Measurements from ENCODE around the gene SIGLEC1.

SIGLEC1 gene

DNA sequence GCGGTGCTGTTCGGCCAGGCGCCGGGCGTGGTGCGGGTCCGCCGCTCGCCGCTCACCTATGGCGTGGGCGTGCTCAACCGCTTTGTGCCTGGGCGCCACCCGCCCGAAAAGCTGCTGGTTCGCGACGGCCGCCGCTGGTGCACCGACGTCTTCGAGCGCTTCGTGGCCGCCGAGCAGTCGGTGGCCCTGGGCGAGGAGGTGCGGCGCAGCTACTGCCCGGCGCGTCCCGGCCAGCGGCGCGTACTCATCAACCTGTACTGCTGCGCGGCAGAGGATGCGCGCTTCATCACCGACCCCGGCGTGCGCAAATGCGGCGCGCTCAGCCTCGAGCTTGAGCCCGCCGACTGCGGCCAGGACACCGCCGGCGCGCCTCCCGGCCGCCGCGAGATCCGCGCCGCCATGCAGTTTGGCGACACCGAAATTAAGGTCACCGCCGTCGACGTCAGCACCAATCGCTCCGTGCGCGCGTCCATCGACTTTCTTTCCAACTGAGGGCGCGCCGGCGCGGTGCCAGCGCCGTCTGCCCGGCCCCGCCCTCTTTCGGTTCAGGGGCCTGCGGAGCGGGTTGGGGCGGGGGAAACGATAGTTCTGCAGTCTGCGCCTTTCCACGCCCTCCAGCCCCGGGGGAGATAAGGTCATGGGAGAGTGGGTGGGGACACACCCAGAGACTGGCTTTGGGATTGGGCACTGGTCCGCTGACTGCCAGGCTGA lies 39.4 kb upstream of the SIGLEC1 start:
- TF ChIP-seq, protein P1, sequence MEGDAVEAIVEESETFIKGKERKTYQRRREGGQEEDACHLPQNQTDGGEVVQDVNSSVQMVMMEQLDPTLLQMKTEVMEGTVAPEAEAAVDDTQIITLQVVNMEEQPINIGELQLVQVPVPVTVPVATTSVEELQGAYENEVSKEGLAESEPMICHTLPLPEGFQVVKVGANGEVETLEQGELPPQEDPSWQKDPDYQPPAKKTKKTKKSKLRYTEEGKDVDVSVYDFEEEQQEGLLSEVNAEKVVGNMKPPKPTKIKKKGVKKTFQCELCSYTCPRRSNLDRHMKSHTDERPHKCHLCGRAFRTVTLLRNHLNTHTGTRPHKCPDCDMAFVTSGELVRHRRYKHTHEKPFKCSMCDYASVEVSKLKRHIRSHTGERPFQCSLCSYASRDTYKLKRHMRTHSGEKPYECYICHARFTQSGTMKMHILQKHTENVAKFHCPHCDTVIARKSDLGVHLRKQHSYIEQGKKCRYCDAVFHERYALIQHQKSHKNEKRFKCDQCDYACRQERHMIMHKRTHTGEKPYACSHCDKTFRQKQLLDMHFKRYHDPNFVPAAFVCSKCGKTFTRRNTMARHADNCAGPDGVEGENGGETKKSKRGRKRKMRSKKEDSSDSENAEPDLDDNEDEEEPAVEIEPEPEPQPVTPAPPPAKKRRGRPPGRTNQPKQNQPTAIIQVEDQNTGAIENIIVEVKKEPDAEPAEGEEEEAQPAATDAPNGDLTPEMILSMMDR (IDR thresholded peaks at IDR 0.05; ENCODE audit: low read depth, low read length): no peak
- H3K4me3 ChIP-seq (replicated peaks in 1 of 2; ENCODE audit: low read depth in 2 of 2, low read length in 2 of 2): peak overlapping the region; percentile 17 to 21
- DNase-seq (ENCODE audit: low read depth in 2 of 2): peak; percentile 20 to 31

DNA sequence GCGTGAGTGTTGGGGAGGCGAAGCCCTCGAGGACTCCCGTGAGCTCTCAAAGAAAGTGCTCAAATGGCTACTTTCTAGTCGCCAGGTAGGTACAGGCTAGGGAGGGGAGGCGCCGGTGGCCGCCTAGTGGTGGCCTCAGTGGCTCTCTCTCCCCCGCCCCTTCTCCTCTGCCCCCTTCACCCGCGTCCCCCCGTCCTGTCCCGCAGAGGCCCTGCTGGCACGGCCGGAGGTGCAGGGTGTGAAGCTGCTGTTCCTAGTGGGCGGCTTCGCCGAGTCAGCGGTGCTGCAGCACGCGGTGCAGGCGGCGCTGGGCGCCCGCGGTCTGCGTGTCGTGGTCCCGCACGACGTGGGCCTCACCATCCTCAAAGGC lies 38.9 kb upstream of the SIGLEC1 start:
- H3K4me3 ChIP-seq (replicated peaks in 1 of 2; ENCODE audit: low read depth in 2 of 2, low read length in 2 of 2): no peak overlapping the region
- TF ChIP-seq, protein P1 (IDR thresholded peaks at IDR 0.05; ENCODE audit: low read depth, low read length): no peak
- DNase-seq (ENCODE audit: low read depth in 2 of 2): no peak

DNA sequence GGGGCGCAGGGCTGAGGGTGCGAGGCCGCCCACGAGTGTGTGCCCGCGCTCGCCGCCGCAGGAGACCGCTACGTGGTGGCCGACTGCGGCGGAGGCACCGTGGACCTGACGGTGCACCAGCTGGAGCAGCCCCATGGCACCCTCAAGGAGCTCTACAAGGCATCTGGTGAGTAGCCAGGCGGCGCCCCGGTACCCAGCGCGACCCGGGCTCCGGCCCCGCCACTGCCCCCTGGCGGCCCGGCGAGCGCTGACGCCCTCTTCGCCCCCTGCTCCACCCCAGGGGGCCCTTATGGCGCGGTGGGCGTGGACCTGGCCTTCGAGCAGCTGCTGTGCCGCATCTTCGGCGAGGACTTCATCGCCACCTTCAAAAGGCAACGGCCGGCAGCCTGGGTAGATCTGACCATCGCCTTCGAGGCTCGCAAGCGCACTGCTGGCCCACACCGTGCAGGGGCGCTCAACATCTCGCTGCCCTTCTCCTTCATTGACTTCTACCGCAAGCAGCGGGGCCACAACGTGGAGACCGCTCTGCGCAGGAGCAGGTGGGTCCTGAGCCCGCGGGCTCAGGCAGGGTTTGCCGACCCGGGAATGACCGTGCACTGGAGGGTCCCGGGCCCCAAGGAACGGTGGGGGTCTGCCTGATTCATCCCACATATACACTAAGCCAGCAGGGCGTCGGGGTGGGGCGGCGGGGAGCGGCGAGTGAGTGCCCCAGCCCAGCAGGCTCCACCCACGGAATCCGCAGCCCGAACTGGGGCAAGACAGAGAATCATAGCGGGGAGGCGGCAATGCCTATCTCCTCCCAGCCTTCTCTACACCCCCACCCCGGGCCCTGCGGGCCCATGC lies 37.5 kb upstream of the SIGLEC1 start:
- H3K4me3 ChIP-seq (replicated peaks in 1 of 2; ENCODE audit: low read depth in 2 of 2, low read length in 2 of 2): no peak overlapping the region
- TF ChIP-seq, protein P1 (IDR thresholded peaks at IDR 0.05; ENCODE audit: low read depth, low read length): peak; percentile 31
- DNase-seq (ENCODE audit: low read depth in 2 of 2): peak in 1 of 2 donors; percentile 13

DNA sequence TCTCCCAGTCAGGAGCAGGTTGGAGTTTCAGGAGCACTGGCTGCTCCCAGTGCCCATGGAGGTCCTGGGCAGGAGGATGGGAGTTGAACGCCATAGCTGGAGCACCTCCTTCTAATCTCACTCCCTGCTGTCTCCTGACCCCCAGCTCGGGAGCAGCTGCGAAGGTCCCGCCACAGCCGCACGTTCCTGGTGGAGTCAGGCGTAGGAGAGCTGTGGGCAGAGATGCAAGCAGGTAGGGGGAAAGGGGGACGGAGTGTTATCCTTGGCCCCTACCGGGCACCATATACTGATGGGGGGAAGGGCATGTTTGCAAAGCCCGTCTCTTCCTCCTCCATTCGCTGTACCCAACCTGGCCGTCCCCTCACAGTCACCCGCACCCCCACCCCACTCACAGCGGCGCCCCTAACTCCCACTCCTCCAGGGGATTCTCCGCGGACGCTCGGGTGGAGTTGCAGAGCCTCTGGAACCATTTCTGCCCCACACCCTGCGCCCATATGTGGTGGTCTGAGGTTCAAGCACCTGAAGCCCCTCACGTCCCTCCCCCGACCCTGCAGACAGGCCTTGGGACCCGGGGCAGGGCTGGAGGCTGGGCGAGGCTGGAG lies 36.8 kb upstream of the SIGLEC1 start:
- TF ChIP-seq, protein P1 (IDR thresholded peaks at IDR 0.05; ENCODE audit: low read depth, low read length): no peak
- H3K4me3 ChIP-seq (replicated peaks in 1 of 2; ENCODE audit: low read depth in 2 of 2, low read length in 2 of 2): no peak overlapping the region
- no peak for DNase-seq (ENCODE audit: low read depth in 2 of 2)

DNA sequence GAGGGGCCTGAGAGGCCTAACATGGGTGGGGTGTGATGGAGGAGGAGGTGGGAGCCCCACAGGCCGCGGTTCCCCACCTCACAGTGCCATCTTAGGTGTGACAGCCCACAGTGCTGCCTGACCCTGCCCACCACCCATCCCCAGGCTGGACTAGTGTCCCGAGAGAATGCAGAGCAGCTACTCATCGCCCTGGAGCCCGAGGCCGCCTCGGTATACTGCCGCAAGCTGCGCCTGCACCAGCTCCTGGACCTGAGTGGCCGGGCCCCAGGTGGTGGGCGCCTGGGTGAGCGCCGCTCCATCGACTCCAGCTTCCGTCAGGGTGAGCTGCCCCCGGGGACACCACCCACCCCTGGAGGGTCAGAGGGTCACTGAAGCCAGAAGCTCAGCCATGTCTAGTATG lies 35.7 kb upstream of the SIGLEC1 start:
- DNase-seq (ENCODE audit: low read depth in 2 of 2): no peak
- TF ChIP-seq, protein P1 (IDR thresholded peaks at IDR 0.05; ENCODE audit: low read depth, low read length): no peak
- H3K4me3 ChIP-seq (replicated peaks in 1 of 2; ENCODE audit: low read depth in 2 of 2, low read length in 2 of 2): no peak overlapping the region

DNA sequence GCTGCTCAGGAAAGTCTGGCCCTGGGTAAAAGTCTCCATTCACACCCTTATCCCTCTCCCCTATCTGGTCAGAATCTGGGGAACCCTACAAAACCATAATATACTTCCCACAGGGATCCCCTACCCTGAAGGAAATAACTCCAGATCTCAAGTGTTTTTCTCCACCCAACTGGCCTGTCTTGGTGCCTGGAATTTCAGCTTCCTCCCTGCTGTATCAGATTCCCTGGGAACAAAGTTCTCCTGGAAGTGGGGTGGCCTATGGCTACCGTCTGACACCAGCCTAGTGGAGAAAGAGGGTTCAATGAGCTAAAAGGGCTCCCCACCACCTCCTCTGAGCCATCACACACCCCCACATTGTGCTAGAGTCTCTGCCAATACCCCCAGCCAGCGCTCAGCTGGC lies 35.1 kb upstream of the SIGLEC1 start:
- TF ChIP-seq, protein P1 (IDR thresholded peaks at IDR 0.05; ENCODE audit: low read depth, low read length): no peak
- no peak for DNase-seq (ENCODE audit: low read depth in 2 of 2)
- no peak overlapping the region for H3K4me3 ChIP-seq (replicated peaks in 1 of 2; ENCODE audit: low read depth in 2 of 2, low read length in 2 of 2)
